HepG2 (cell line): ENCODE measurements around the gene LAMC1. TPM values are rescaled to one million over a fixed set of nuclear protein-coding genes. Genes with fewer than 3 reads are reported as not detected.

ENCODE experiments used
- FOXA3 ChIP-seq: IDR thresholded peaks from 2 replicates; pipeline ENCODE4 v1.6.1; 2016; ENCODE audit warnings: missing genetic modification reagents, missing compliant biosample characterization
- HDAC1 ChIP-seq: sonication (generic); formaldehyde crosslinking; IDR thresholded peaks from 2 replicates; pipeline ENCODE4 v1.5.1; 2020; ENCODE audit warnings: mild to moderate bottlenecking, missing genetic modification reagents
- ISL2 ChIP-seq: sonication (generic); formaldehyde crosslinking; IDR thresholded peaks from 2 replicates; pipeline ENCODE4 v1.5.0; 2020; ENCODE audit warnings: missing genetic modification reagents
- MEF2D ChIP-seq: sonication (generic); formaldehyde crosslinking; IDR thresholded peaks from 2 replicates; pipeline ENCODE4 v1.5.1; 2020; ENCODE audit warnings: mild to moderate bottlenecking, missing genetic modification reagents
- NFIB ChIP-seq: sonication (generic); formaldehyde crosslinking; IDR thresholded peaks from 2 replicates; pipeline ENCODE4 v1.9.0; 2021; ENCODE audit warnings: missing genetic modification reagents, mild to moderate bottlenecking, borderline replicate concordance
- RARA ChIP-seq: IDR thresholded peaks from 2 replicates; pipeline ENCODE4 v1.6.1; 2016; ENCODE audit warnings: missing genetic modification reagents, missing compliant biosample characterization
- TBX3 ChIP-seq: fragments of 450-650 bp; IDR thresholded peaks from 2 replicates; pipeline ENCODE4 v1.6.1; 2017; ENCODE audit warnings: antibody characterized with exemption, mild to moderate bottlenecking, inconsistent platforms, borderline replicate concordance
- ZNF205 ChIP-seq: IDR thresholded peaks from 2 replicates; pipeline ENCODE4 v1.6.1; 2018; ENCODE audit warnings: missing biosample characterization, missing genetic modification reagents
- ZNF557 ChIP-seq: sonication (generic); formaldehyde crosslinking; IDR thresholded peaks from 2 replicates; pipeline ENCODE4 v1.4.0; 2020; ENCODE audit warnings: missing genetic modification reagents
- ZNF644 ChIP-seq: IDR thresholded peaks from 2 replicates; pipeline ENCODE4 v1.6.1; 2016; ENCODE audit warnings: low read depth
- ZNF792 ChIP-seq: IDR thresholded peaks from 2 replicates; pipeline ENCODE4 v1.6.1; 2016
- polyA plus RNA-seq, 8 experiments: library from polyadenylated mRNA; depleted of rRNA in 3 of 8; stranded (reverse) in 7 of 8; unstranded in 1 of 8; fragments of >200 nt; fragmentation: Illumina TruSeq in 4 of 8; extraction: Trizol in 4 of 8; gene quantifications; 2 replicates each; pipeline versions ENCODE4 v1.2.1 to v1.2.3, GENCODE V29; 2011 to 2016; ENCODE audit warnings: low read depth in 4 of 8, missing spikeins in 1 of 8, mixed read lengths in 1 of 8; ENCODE audit not compliant: insufficient read depth in 1 of 8
- total RNA-seq, 5 experiments: library from RNA; depleted of rRNA; stranded (reverse); fragments of >200 nt; fragmentation: Illumina TruSeq; extraction: Trizol; gene quantifications; 2 replicates each; pipeline ENCODE4 v1.2.3, GENCODE V29; 2016; ENCODE audit warnings: low read depth in 1 of 5
- TF ChIP-seq, protein P1 (sequence below): sonication (generic); formaldehyde crosslinking; IDR thresholded peaks from 2 replicates; pipeline ENCODE4 v1.4.0; 2020; ENCODE audit warnings: missing genetic modification reagents
- TF ChIP-seq, protein P2 (sequence below): IDR thresholded peaks from 2 replicates; pipeline ENCODE4 v1.6.1; 2016; ENCODE audit warnings: low read depth
- TF ChIP-seq, protein P3 (sequence below): sonication (generic); formaldehyde crosslinking; IDR thresholded peaks from 2 replicates; pipeline ENCODE4; 2020; ENCODE audit warnings: missing genetic modification reagents, mild to moderate bottlenecking, borderline replicate concordance
- TF ChIP-seq, protein P4 (sequence below): sonication (generic); formaldehyde crosslinking; IDR thresholded peaks from 2 replicates; pipeline ENCODE4 v1.4.0; 2020; ENCODE audit warnings: missing genetic modification reagents
- TF ChIP-seq, protein P5 (sequence below): sonication (generic); formaldehyde crosslinking; IDR thresholded peaks from 2 replicates; pipeline ENCODE4 v1.4.0; 2020; ENCODE audit warnings: missing genetic modification reagents
- TF ChIP-seq, protein P6 (sequence below): IDR thresholded peaks from 2 replicates; pipeline ENCODE4 v1.6.1; 2016

Gene LAMC1
- total and polyA plus RNA-seq, 2 of the 13 experiments (the other 11 are each of a cell fraction or from before 2014, with no cell fraction given), result 58.5 to 137 TPM

DNA sequence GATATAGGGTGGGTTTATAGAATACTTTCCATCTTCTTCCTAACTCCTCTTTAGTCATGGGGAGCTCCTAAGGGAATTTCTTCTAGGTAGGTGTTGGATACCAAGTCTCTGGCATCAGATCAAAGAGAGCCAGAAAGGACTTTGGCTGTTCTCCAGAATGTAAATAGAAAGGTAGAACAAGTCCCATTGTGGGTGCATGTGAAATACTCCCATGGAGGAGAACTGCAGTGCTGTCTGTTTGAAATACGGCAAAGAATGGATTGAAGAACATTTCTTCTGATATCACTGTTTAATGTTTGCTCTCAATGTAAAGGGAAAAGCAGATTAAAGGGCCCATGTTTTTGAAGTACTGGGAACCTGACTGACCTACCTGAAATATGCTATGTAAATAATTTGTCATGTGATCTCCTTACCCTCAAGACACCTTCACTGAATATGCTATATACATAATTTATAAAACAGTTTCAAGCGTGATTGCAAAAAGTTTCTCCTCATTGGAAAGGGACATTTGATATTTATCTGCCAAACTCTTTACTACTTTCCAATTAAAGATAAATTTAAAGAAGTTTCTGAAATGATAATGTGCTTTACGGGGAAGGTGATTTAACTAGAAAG is 65.9 kb downstream of the LAMC1 start (continued):
- TF ChIP-seq, protein P1, sequence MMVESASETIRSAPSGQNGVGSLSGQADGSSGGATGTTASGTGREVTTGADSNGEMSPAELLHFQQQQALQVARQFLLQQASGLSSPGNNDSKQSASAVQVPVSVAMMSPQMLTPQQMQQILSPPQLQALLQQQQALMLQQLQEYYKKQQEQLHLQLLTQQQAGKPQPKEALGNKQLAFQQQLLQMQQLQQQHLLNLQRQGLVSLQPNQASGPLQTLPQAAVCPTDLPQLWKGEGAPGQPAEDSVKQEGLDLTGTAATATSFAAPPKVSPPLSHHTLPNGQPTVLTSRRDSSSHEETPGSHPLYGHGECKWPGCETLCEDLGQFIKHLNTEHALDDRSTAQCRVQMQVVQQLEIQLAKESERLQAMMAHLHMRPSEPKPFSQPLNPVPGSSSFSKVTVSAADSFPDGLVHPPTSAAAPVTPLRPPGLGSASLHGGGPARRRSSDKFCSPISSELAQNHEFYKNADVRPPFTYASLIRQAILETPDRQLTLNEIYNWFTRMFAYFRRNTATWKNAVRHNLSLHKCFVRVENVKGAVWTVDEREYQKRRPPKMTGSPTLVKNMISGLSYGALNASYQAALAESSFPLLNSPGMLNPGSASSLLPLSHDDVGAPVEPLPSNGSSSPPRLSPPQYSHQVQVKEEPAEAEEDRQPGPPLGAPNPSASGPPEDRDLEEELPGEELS, result peak; percentile 73
- TF ChIP-seq ZNF205 (CRISPR knock-in tag), result peak; percentile 35
- TF ChIP-seq ZNF792, result peak; percentile 62; the same call in 1 of the 2 replicates
- 0 out of 2 replicates have a peak, but pooled peaks have one; percentile 48 for TF ChIP-seq MEF2D
- TF ChIP-seq, protein P2, sequence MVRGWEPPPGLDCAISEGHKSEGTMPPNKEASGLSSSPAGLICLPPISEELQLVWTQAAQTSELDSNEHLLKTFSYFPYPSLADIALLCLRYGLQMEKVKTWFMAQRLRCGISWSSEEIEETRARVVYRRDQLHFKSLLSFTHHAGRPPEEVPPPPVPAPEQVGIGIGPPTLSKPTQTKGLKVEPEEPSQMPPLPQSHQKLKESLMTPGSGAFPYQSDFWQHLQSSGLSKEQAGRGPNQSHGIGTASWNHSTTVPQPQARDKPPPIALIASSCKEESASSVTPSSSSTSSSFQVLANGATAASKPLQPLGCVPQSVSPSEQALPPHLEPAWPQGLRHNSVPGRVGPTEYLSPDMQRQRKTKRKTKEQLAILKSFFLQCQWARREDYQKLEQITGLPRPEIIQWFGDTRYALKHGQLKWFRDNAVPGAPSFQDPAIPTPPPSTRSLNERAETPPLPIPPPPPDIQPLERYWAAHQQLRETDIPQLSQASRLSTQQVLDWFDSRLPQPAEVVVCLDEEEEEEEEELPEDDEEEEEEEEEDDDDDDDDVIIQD (CRISPR knock-in tag), result peak; percentile 20; the same call in 1 of the 2 replicates
- no peak for TF ChIP-seq NFIB
- TF ChIP-seq, protein P3, sequence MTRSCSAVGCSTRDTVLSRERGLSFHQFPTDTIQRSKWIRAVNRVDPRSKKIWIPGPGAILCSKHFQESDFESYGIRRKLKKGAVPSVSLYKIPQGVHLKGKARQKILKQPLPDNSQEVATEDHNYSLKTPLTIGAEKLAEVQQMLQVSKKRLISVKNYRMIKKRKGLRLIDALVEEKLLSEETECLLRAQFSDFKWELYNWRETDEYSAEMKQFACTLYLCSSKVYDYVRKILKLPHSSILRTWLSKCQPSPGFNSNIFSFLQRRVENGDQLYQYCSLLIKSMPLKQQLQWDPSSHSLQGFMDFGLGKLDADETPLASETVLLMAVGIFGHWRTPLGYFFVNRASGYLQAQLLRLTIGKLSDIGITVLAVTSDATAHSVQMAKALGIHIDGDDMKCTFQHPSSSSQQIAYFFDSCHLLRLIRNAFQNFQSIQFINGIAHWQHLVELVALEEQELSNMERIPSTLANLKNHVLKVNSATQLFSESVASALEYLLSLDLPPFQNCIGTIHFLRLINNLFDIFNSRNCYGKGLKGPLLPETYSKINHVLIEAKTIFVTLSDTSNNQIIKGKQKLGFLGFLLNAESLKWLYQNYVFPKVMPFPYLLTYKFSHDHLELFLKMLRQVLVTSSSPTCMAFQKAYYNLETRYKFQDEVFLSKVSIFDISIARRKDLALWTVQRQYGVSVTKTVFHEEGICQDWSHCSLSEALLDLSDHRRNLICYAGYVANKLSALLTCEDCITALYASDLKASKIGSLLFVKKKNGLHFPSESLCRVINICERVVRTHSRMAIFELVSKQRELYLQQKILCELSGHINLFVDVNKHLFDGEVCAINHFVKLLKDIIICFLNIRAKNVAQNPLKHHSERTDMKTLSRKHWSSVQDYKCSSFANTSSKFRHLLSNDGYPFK (CRISPR knock-in tag), result no peak
- TF ChIP-seq, protein P4, sequence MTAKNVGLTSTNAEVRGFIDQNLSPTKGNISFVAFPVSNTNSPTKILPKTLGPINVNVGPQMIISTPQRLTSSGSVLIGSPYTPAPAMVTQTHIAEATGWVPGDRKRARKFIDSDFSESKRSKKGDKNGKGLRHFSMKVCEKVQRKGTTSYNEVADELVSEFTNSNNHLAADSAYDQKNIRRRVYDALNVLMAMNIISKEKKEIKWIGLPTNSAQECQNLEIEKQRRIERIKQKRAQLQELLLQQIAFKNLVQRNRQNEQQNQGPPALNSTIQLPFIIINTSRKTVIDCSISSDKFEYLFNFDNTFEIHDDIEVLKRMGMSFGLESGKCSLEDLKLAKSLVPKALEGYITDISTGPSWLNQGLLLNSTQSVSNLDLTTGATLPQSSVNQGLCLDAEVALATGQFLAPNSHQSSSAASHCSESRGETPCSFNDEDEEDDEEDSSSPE (CRISPR knock-in tag), result 0 out of 2 replicates have a peak, but pooled peaks have one; percentile 10
- TF ChIP-seq FOXA3 (CRISPR knock-in tag), result peak; percentile 89
- TF ChIP-seq TBX3, result peak; percentile 78; the same call in 1 of the 2 replicates
- TF ChIP-seq ZNF557 (CRISPR knock-in tag), result no peak
- 0 out of 2 replicates have a peak, but pooled peaks have one; percentile 52 for TF ChIP-seq ZNF644
- TF ChIP-seq, protein P5, sequence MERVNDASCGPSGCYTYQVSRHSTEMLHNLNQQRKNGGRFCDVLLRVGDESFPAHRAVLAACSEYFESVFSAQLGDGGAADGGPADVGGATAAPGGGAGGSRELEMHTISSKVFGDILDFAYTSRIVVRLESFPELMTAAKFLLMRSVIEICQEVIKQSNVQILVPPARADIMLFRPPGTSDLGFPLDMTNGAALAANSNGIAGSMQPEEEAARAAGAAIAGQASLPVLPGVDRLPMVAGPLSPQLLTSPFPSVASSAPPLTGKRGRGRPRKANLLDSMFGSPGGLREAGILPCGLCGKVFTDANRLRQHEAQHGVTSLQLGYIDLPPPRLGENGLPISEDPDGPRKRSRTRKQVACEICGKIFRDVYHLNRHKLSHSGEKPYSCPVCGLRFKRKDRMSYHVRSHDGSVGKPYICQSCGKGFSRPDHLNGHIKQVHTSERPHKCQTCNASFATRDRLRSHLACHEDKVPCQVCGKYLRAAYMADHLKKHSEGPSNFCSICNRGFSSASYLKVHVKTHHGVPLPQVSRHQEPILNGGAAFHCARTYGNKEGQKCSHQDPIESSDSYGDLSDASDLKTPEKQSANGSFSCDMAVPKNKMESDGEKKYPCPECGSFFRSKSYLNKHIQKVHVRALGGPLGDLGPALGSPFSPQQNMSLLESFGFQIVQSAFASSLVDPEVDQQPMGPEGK (CRISPR knock-in tag), result peak; percentile 82
- TF ChIP-seq, protein P6, sequence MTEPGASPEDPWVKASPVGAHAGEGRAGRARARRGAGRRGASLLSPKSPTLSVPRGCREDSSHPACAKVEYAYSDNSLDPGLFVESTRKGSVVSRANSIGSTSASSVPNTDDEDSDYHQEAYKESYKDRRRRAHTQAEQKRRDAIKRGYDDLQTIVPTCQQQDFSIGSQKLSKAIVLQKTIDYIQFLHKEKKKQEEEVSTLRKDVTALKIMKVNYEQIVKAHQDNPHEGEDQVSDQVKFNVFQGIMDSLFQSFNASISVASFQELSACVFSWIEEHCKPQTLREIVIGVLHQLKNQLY (CRISPR knock-in tag), result peak; percentile 55; the same call in 1 of the 2 replicates
- TF ChIP-seq ISL2, result peak; percentile 97
- peak; percentile 69 for TF ChIP-seq RARA (CRISPR knock-in tag)
- peak; percentile 67 for TF ChIP-seq HDAC1 (CRISPR knock-in tag)
